SU-DHL-6 (cell line): ENCODE data around the gene TTC23L.

Experiments
- H2AFZ ChIP-seq: fragments of 200-600 bp; sonication (generic); 2 replicates; pipeline ENCODE4 v1.6.1; 2014; ENCODE audit warnings: low read depth, mild to moderate bottlenecking, moderate library complexity, mixed read lengths, antibody characterized with exemption, low read length; ENCODE audit not compliant: severe bottlenecking
- H3F3A ChIP-seq: fragments of 200-600 bp; shearing (Covaris generic); 2 replicates; pipeline ENCODE4 v1.6.0; 2016; ENCODE audit warnings: antibody characterized with exemption, mild to moderate bottlenecking; ENCODE audit not compliant: insufficient read depth
- H3K27ac ChIP-seq: fragments of 200-600 bp; sonication (generic); 2 replicates; pipeline ENCODE4 v1.5.1; 2016; ENCODE audit warnings: low read depth, mild to moderate bottlenecking, low read length, moderate library complexity, mixed read lengths
- H3K27me3 ChIP-seq: fragments of 200-600 bp; sonication (generic), shearing (Covaris generic); 2 replicates; pipeline ENCODE4 v1.6.0; 2014; ENCODE audit warnings: mild to moderate bottlenecking, low read length
- H3K36me3 ChIP-seq: fragments of 200-600 bp; sonication (generic); 2 replicates; pipeline ENCODE4 v1.6.1; 2014; ENCODE audit warnings: mild to moderate bottlenecking, low read length, mixed read lengths
- H3K4me2 ChIP-seq: fragments of 300-600, 200-600 bp; shearing (Covaris generic), sonication (generic); 2 replicates; pipeline ENCODE4 v1.6.0; 2014; ENCODE audit warnings: low read length, low read depth, mild to moderate bottlenecking; ENCODE audit not compliant: poor library complexity, severe bottlenecking
- H3K4me3 ChIP-seq: fragments of 200-600 bp; sonication (generic); 2 replicates; pipeline ENCODE4 v1.5.1; 2014; ENCODE audit warnings: antibody characterized with exemption, low read length, mild to moderate bottlenecking, mixed read lengths; ENCODE audit not compliant: insufficient read depth, poor library complexity, severe bottlenecking
- H3K79me2 ChIP-seq: fragments of 200-600 bp; sonication (generic); 2 replicates; pipeline ENCODE4 v1.6.1; 2014; ENCODE audit warnings: mild to moderate bottlenecking, low read length, moderate library complexity; ENCODE audit not compliant: insufficient read depth
- H3K9ac ChIP-seq: fragments of 200-600 bp; sonication (generic); 2 replicates; pipeline ENCODE4 v1.7.0; 2014; ENCODE audit warnings: mild to moderate bottlenecking, low read length
- H3K9me2 ChIP-seq: fragments of 200-600 bp; sonication (generic); replicated peaks from 2 replicates; pipeline ENCODE4 v1.6.1; 2014; ENCODE audit warnings: low read length; ENCODE audit not compliant: insufficient read depth
- H3K9me3 ChIP-seq: fragments of 200-600 bp; sonication (generic); 2 replicates; pipeline ENCODE4 v1.6.1; 2014; ENCODE audit warnings: low read length, mixed read lengths; ENCODE audit not compliant: insufficient read depth
- H4K20me1 ChIP-seq: fragments of 200-600 bp; sonication (generic); 2 replicates; pipeline ENCODE4 v1.6.1; 2014; ENCODE audit warnings: low read depth, mild to moderate bottlenecking, antibody characterized with exemption, low read length, moderate library complexity, mixed read lengths
- CTCF ChIP-seq: fragments of 200-600 bp; sonication (generic); IDR thresholded peaks from one replicate; pipeline ENCODE4 v1.5.1; 2017; ENCODE audit warnings: antibody characterized with exemption, mild to moderate bottlenecking, low read length, moderate library complexity; ENCODE audit not compliant: insufficient read depth, poor library complexity, severe bottlenecking
- EZH2phosphoT487 ChIP-seq: fragments of 200-600 bp; sonication (generic), shearing (Covaris generic); conservative IDR thresholded peaks from 2 replicates; pipeline ENCODE4 v1.6.1; 2018; ENCODE audit warnings: mild to moderate bottlenecking, antibody characterized with exemption, low read length, moderate library complexity, mixed read lengths

Gene TTC23L

GRCh38 chr5:34804913-34805312 lies 34.1 kb upstream of the TTC23L start:
- Histone ChIP-seq H4K20me1 (no peaks in the 10 kb centered on the region), H3K27ac (no peak overlapping the region), H3K79me2 (no peaks in the 10 kb centered on the region), H3K4me2 (no peak overlapping the region), H3K9me3 (no peaks in the 10 kb centered on the region), H3K36me3 (no peaks in the 10 kb centered on the region), H3K27me3 (no peaks in the 10 kb centered on the region), H3K9ac (no peak overlapping the region), H3K4me3 (no peak overlapping the region), H3K9me2 (no peaks in the 10 kb centered on the region), H3F3A (no peaks in the 10 kb centered on the region), H2AFZ (no peak overlapping the region)
- TF ChIP-seq EZH2phosphoT487 = no peak
- no peak for TF ChIP-seq CTCF

- Histone ChIP-seq H3K79me2 (no peaks in the 10 kb centered on the region), H3K4me3 (no peak overlapping the region), H2AFZ (no peak overlapping the region), H3K36me3 (no peaks in the 10 kb centered on the region), H3K9me3 (no peaks in the 10 kb centered on the region), H3K4me2 (no peak overlapping the region), H3K9ac (no peak overlapping the region), H3K27me3 (no peaks in the 10 kb centered on the region), H3K9me2 (no peaks in the 10 kb centered on the region), H3K27ac (no peak overlapping the region), H4K20me1 (no peaks in the 10 kb centered on the region), H3F3A (no peaks in the 10 kb centered on the region)
- no peak for TF ChIP-seq CTCF
- no peak for TF ChIP-seq EZH2phosphoT487
Measured at GRCh38 chr5:34806532-34806931, 32.4 kb upstream of the TTC23L start.

GRCh38 chr5:34811706-34812105 lies 27.3 kb upstream of the TTC23L start:
- no peaks in the 10 kb centered on the region for H4K20me1 ChIP-seq
- H3K4me2 ChIP-seq = no peak overlapping the region
- H3K9ac ChIP-seq = no peak overlapping the region
- H3K4me3 ChIP-seq = no peak overlapping the region
- no peaks in the 10 kb centered on the region for H3K79me2 ChIP-seq
- H3K27me3 ChIP-seq = no peaks in the 10 kb centered on the region
- H3F3A ChIP-seq = no peaks in the 10 kb centered on the region
- TF ChIP-seq EZH2phosphoT487 (no peak), CTCF (no peak)
- no peak overlapping the region for H3K27ac ChIP-seq
- H2AFZ ChIP-seq = no peak overlapping the region
- no peaks in the 10 kb centered on the region for H3K9me2 ChIP-seq
- H3K36me3 ChIP-seq = no peaks in the 10 kb centered on the region
- no peaks in the 10 kb centered on the region for H3K9me3 ChIP-seq
